A673 (cell line): ENCODE data around the gene GRIN2C.

Experiments used
- EZH2 ChIP-seq: fragments of 200-600 bp; sonication (generic); IDR thresholded peaks from 2 replicates; pipeline ENCODE4 v1.6.1; 2017; ENCODE audit warnings: borderline replicate concordance, low read depth, mild to moderate bottlenecking, mixed read lengths, antibody characterized with exemption, low read length; ENCODE audit not compliant: poor library complexity, severe bottlenecking
- TF ChIP-seq, protein P1 (sequence below): fragments of 300-800, 200-600 bp; sonication (generic); conservative IDR thresholded peaks from 2 replicates; pipeline ENCODE4 v1.5.1; 2017; ENCODE audit warnings: low read depth, mild to moderate bottlenecking, antibody characterized with exemption, low read length, moderate library complexity, mixed read lengths

DNA sequence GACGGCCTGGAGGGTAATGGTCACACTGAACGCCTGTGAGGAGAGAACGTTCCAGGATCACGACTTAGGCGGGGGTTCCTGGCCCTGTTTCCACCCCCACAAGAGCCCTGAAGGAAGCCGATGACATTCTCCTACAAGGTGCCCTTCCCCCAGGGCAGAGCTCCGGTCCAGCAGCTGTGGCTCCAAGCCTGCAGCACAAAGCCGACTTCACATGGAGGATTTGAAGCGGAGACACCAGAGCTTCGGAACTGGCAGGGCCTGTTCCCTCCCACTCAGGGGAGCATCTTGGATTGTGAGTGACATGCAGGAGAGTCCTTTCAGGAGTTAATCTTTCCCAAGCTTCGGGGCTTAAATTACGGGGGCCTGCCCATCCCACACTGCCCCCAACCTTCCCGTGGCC is 28.8 kb upstream of the GRIN2C start:
- TF ChIP-seq, protein P1, sequence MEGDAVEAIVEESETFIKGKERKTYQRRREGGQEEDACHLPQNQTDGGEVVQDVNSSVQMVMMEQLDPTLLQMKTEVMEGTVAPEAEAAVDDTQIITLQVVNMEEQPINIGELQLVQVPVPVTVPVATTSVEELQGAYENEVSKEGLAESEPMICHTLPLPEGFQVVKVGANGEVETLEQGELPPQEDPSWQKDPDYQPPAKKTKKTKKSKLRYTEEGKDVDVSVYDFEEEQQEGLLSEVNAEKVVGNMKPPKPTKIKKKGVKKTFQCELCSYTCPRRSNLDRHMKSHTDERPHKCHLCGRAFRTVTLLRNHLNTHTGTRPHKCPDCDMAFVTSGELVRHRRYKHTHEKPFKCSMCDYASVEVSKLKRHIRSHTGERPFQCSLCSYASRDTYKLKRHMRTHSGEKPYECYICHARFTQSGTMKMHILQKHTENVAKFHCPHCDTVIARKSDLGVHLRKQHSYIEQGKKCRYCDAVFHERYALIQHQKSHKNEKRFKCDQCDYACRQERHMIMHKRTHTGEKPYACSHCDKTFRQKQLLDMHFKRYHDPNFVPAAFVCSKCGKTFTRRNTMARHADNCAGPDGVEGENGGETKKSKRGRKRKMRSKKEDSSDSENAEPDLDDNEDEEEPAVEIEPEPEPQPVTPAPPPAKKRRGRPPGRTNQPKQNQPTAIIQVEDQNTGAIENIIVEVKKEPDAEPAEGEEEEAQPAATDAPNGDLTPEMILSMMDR, result no peak
- no peak for TF ChIP-seq EZH2
